ENCODE results near the gene STAC3.

STAC3 gene

GRCh38 chr12:57210461-57210860 lies 40.5 kb downstream of the STAC3 start:
- DNase-seq (ENCODE audit: low read depth) = no peak

- DNase-seq (ENCODE audit: low read depth) = no peak
These were observed 41.1 kb downstream of the STAC3 start for GRCh38 chr12:57209916-57210315.

GRCh38 chr12:57208631-57209282 lies 42.2 kb downstream of the STAC3 start:
- no peak for DNase-seq (ENCODE audit: low read depth)

GRCh38 chr12:57207731-57208630 lies 43.0 kb downstream of the STAC3 start:
- DNase-seq (ENCODE audit: low read depth) = no peak

GRCh38 chr12:57205931-57206330 lies 45.1 kb downstream of the STAC3 start:
- no peak for DNase-seq (ENCODE audit: low read depth)

GRCh38 chr12:57205186-57205585 lies 45.8 kb downstream of the STAC3 start:
- no peak for DNase-seq (ENCODE audit: low read depth)

GRCh38 chr12:57204454-57204853 lies 46.5 kb downstream of the STAC3 start:
- DNase-seq (ENCODE audit: low read depth) = no peak

- no peak for DNase-seq (ENCODE audit: low read depth)
These were observed 47.2 kb downstream of the STAC3 start for GRCh38 chr12:57203791-57204190.

- DNase-seq (ENCODE audit: low read depth) = no peak
These were observed 47.8 kb downstream of the STAC3 start for GRCh38 chr12:57203201-57203600.

GRCh38 chr12:57202321-57202720 lies 48.7 kb downstream of the STAC3 start:
- no peak for DNase-seq (ENCODE audit: low read depth)

- DNase-seq (ENCODE audit: low read depth) = no peak
These were observed 49.4 kb downstream of the STAC3 start for GRCh38 chr12:57201631-57202030.

GRCh38 chr12:57201219-57201618 lies 49.8 kb downstream of the STAC3 start:
- DNase-seq (ENCODE audit: low read depth) = no peak

- no peak for DNase-seq (ENCODE audit: low read depth)
These were observed 50.5 kb downstream of the STAC3 start for GRCh38 chr12:57200497-57200896.

- DNase-seq (ENCODE audit: low read depth) = no peak
These were observed 51.8 kb downstream of the STAC3 start for GRCh38 chr12:57199191-57199590.

- no peak for DNase-seq (ENCODE audit: low read depth)
These were observed 52.7 kb downstream of the STAC3 start for GRCh38 chr12:57198329-57198728.

GRCh38 chr12:57196956-57197355 lies 54.0 kb downstream of the STAC3 start:
- no peak for DNase-seq (ENCODE audit: low read depth)

GRCh38 chr12:57196439-57196838 lies 54.5 kb downstream of the STAC3 start:
- no peak for DNase-seq (ENCODE audit: low read depth)

GRCh38 chr12:57195611-57196371 lies 55.2 kb downstream of the STAC3 start:
- no peak for DNase-seq (ENCODE audit: low read depth)

GRCh38 chr12:57195186-57195585 lies 55.8 kb downstream of the STAC3 start:
- no peak for DNase-seq (ENCODE audit: low read depth)

- no peak for DNase-seq (ENCODE audit: low read depth)
These were observed 56.7 kb downstream of the STAC3 start for GRCh38 chr12:57194253-57194652.

GRCh38 chr12:57193706-57194245 lies 57.2 kb downstream of the STAC3 start:
- no peak for DNase-seq (ENCODE audit: low read depth)
